GM12891 (cell line): Measurements from ENCODE around the gene TNFRSF8.

Source experiments
- POLR2AphosphoS5 ChIP-seq: IDR thresholded peaks from 2 replicates; pipeline ENCODE4 v1.6.1; 2011; ENCODE audit warnings: low read depth, low read length, control low read depth
- TAF1 ChIP-seq: IDR thresholded peaks from 2 replicates; pipeline ENCODE4 v1.6.1; 2011; ENCODE audit warnings: low read depth, low read length, control low read depth

- no peak for TF ChIP-seq POLR2AphosphoS5
- no peak for TF ChIP-seq TAF1
Measured at GRCh38 chr1:12121212-12122003, 58.3 kb downstream of the TNFRSF8 start.
